Heart left ventricle (tissue), 13 donors: ENCODE data around the gene HAUS3.

ENCODE experiments used
- POLR2A ChIP-seq, 2 donors: fragments of 450-650 bp; IDR thresholded peaks; one replicate each; pipeline ENCODE4 v1.6.1; 2017; ENCODE audit warnings: antibody characterized with exemption in 2 of 2, mild to moderate bottlenecking in 2 of 2, moderate library complexity in 2 of 2
- TF ChIP-seq, protein P1 (sequence below), 12 donors: fragments of 200-600 bp; sonication (generic) in 4 of 12; IDR thresholded peaks; one replicate each; pipeline versions ENCODE4 v1.5.0 to v1.8.0; 2018 to 2022; ENCODE audit warnings: antibody characterized with exemption in 12 of 12, mild to moderate bottlenecking in 5 of 12
- donor health status: ischemic (EF 13 %, LVEDD 7.1; RV severe dilation, severe dysfunction).
- donor health status: DM: no; HTN: yes; CAD: no.
- donor health status: DM: no; HTN: no; CAD: no.
- donor health status: ischemic (EF 25% LVEDD 6.9; RV normal size, moderate dysfunction).
- donor health status: ischemic (EF 25% LVEDD 5.7; RV mildly dilated, moderate dysfunction).
- donor health status: ischemic (EF 35%, LVEDD 5.7; RV mildly dilated, moderate dysfunction).
- donor health status: nonischemic (EF 11% LVEDD 7.7; RV severe dilation, severe dysfunction).
- donor health status: DM: yes; HTN: yes; CAD: no.
- donor health status: PGD.
- donor health status: ischemic (EF 29% LVEDD 5.4; RV normal size, mild dysfunction).
- donor health status: nonischemic (EF 23%, LVEDD 6.1; RV moderate dilation, normal function).

DNA sequence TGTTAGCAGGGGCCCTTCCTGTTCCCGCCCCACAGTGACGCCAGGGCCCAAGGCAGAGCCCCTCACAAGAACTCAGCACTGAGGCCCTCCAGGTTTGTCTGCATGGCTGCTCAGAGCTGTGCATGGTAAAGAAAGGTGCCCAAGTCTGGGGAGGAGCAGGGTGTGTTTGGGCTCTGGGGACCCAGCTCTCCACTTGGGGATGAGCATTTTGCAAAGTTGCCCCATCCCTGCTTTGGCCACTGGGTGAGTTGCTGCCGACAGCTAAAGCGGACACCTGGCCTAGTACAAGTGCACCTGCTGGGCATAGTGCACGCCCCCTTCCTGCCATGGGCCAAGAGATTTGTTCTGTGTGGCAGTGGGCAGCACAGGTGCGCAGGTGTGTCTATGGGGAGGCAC, 22.0 kb upstream of the HAUS3 start:
- TF ChIP-seq, protein P1, sequence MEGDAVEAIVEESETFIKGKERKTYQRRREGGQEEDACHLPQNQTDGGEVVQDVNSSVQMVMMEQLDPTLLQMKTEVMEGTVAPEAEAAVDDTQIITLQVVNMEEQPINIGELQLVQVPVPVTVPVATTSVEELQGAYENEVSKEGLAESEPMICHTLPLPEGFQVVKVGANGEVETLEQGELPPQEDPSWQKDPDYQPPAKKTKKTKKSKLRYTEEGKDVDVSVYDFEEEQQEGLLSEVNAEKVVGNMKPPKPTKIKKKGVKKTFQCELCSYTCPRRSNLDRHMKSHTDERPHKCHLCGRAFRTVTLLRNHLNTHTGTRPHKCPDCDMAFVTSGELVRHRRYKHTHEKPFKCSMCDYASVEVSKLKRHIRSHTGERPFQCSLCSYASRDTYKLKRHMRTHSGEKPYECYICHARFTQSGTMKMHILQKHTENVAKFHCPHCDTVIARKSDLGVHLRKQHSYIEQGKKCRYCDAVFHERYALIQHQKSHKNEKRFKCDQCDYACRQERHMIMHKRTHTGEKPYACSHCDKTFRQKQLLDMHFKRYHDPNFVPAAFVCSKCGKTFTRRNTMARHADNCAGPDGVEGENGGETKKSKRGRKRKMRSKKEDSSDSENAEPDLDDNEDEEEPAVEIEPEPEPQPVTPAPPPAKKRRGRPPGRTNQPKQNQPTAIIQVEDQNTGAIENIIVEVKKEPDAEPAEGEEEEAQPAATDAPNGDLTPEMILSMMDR (IDR thresholded peaks at IDR 0.05) = no peak
- TF ChIP-seq POLR2A (IDR thresholded peaks at IDR 0.05) = no peak
